ENCODE results near the gene RSBN1.
"Not testable (repeated sequence)": the region's sequence is repeated elsewhere in the genome, so short reads cannot be mapped to it uniquely, and the experiment has no call there.

Gene RSBN1

GRCh38 chr1:113732802-113733201, 79.5 kb downstream of the RSBN1 start:
- no peak for DNase-seq

DNA sequence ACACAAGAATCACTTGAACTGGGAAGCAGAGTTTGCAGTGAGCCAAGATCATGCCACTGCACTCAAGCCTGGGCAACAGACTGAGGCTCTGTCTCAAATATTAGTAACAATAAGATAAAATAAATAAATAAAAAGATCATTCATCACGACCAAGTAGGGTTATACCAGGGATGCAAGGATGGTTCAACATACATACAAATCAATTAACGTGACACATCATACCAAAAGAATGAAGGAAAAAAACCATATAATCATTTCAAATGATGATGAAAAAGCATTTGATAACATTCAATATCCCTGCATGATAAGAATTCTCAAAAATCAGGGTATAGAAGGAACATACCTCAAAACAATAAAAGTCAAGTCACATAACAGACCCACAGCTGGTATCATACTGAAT, 91.3 kb downstream of the RSBN1 start:
- no peak for DNase-seq

- not testable (repeated sequence) for DNase-seq
Observed at GRCh38 chr1:113718621-113719020, 93.7 kb downstream of the RSBN1 start.

- not testable (repeated sequence) for DNase-seq
Observed at GRCh38 chr1:113717506-113717905, 94.8 kb downstream of the RSBN1 start.

DNA sequence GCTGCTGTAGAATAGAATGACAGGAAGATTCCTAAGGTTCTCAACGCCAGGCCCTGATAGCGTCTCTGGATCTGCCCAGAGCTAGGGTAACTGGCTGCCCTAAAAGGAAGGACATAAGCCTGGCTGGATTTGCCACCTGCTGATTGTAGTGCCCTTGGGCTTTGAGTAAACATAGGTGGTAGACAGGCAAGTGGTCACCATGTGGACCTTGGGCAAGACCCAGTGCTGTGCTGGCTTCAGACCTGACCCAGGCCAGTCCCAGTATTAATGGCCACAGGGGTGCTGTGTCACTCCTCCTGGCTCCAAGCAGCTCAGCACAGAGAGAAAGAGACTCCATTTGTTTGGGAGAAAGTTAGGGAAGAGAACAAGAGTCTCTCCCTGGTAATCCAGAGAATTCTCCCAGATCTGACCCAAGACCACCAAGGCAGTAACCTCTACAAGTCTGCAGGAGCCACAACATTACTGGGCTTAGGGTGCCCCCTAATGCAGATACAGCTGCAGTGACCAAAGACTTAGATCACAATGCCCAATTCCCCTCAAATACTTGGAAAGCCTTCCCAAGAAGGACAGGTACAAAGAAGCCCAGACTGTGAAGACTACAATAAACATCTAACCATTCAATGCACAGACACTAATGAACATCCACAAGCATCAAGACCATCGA, 97.5 kb downstream of the RSBN1 start:
- no peak for DNase-seq
